ENCODE results near the gene THEM4. TPM values are rescaled to one million over a fixed set of nuclear protein-coding genes. Genes with fewer than 3 reads are reported as not detected.
"Not testable (repeated sequence)": the region's sequence is repeated elsewhere in the genome, so short reads cannot be mapped to it uniquely, and the experiment has no call there.

The THEM4 gene
- total and polyA plus RNA-seq, 2 donors (not counting 1 experiment from before 2014, with no cell fraction given), result 15.0 to 16.1 TPM

- ChIA-PET POLR2A (no interaction called here), CTCF (interaction anchor here (0.7 to 1.3 kb wide), 3 partner anchors 30 to 439 kb away, joined by 3 read pairs; no protein-coding TSS in a partner anchor)
- H3K36me3 ChIP-seq (replicated peaks in 1 of 2; ENCODE audit: control extremely low read depth in 1 of 2, control insufficient read depth in 1 of 2, extremely low read depth in 1 of 2, insufficient read depth in 2 of 2, low read length in 1 of 2), result no peaks in the 10 kb centered on the region
- H3K79me2 ChIP-seq (ENCODE audit: control insufficient read depth, insufficient read depth, low read length), result peaks cover 7% of the 10 kb centered on the region
- no peak for DNase-seq
- intact Hi-C loops (cut with micrococcal nuclease), result no loop called here
- Mint-ChIP-seq H3K27ac (no peak overlapping the region), H3K9me3 (ENCODE audit: insufficient read depth) (peaks cover 12% of the 10 kb centered on the region), H3K4me1 (peaks cover 9% of the 10 kb centered on the region), H3K27me3 (no peaks in the 10 kb centered on the region), H3K4me3 (no peak overlapping the region)
- H3K4me1 ChIP-seq (ENCODE audit: control insufficient read depth in 2 of 2, insufficient read depth in 2 of 2, low read length in 2 of 2), result peaks cover 7 to 16% of the 10 kb centered on the region in 2 donors
- TF ChIP-seq EZH2 (IDR thresholded peaks at IDR 0.05; ENCODE audit: borderline replicate concordance, insufficient read depth, low read depth, low read length, poor library complexity, severe bottlenecking) (no peak), CTCF (IDR thresholded peaks at IDR 0.05) (no peak)
- no peak overlapping the region for H3K4me3 ChIP-seq (ENCODE audit: control extremely low read depth in 1 of 5, extremely low read depth in 1 of 5, insufficient read depth in 1 of 5, low read depth in 2 of 5, low read length in 4 of 5)
- H4K20me1 ChIP-seq (ENCODE audit: control insufficient read depth, insufficient read depth, low read length, poor library complexity, severe bottlenecking), result no peaks in the 10 kb centered on the region
- H3K9me3 ChIP-seq (ENCODE audit: control extremely low read depth in 1 of 3, control insufficient read depth in 2 of 3, insufficient read depth in 1 of 3, low read length in 2 of 3), result peaks cover 1 to 43% (median 13%) of the 10 kb centered on the region in 3 donors
- H3K27ac ChIP-seq (ENCODE audit: low read length in 2 of 2), result no peak overlapping the region
- no peak overlapping the region for H2AFZ ChIP-seq (ENCODE audit: insufficient read depth, low read depth, low read length, poor library complexity, severe bottlenecking)
- H3K9ac ChIP-seq (ENCODE audit: low read length), result no peak overlapping the region
- WGBS (ENCODE audit: insufficient coverage), result 88% methylated on average over 1 of the region's 2 CpGs
- ATAC-seq (ENCODE audit: low read depth), result no peak
- no peak overlapping the region for H3K4me2 ChIP-seq (replicated peaks; ENCODE audit: low read depth, low read length, poor library complexity, severe bottlenecking)
- H3K27me3 ChIP-seq (replicated peaks in 1 of 4; ENCODE audit: control extremely low read depth in 1 of 4, control insufficient read depth in 3 of 4, insufficient read depth in 4 of 4, low read length in 3 of 4), result no peaks in the 10 kb centered on the region
Observed at GRCh38 chr1:151905070-151905442, 4.3 kb downstream of the THEM4 start.

GRCh38 chr1:151902858-151903257 is 6.5 kb downstream of the THEM4 start:
- Histone ChIP-seq H2AFZ (ENCODE audit: insufficient read depth, low read depth, low read length, poor library complexity, severe bottlenecking) (no peak overlapping the region), H4K20me1 (ENCODE audit: control insufficient read depth, insufficient read depth, low read length, poor library complexity, severe bottlenecking) (no peaks in the 10 kb centered on the region), H3K4me1 (ENCODE audit: control insufficient read depth in 2 of 2, insufficient read depth in 2 of 2, low read length in 2 of 2) (no peaks in the 10 kb centered on the region), H3K4me3 (ENCODE audit: control extremely low read depth in 1 of 5, extremely low read depth in 1 of 5, insufficient read depth in 1 of 5, low read depth in 2 of 5, low read length in 4 of 5) (no peak overlapping the region), H3K27ac (ENCODE audit: low read length in 2 of 2) (no peak overlapping the region), H3K9ac (ENCODE audit: low read length) (no peak overlapping the region), H3K27me3 (replicated peaks in 1 of 4; ENCODE audit: control extremely low read depth in 1 of 4, control insufficient read depth in 3 of 4, insufficient read depth in 4 of 4, low read length in 3 of 4) (peaks cover 0 to 2% (median 0%) of the 10 kb centered on the region in 4 experiments), H3K4me2 (replicated peaks; ENCODE audit: low read depth, low read length, poor library complexity, severe bottlenecking) (no peak overlapping the region), H3K36me3 (replicated peaks in 1 of 2; ENCODE audit: control extremely low read depth in 1 of 2, control insufficient read depth in 1 of 2, extremely low read depth in 1 of 2, insufficient read depth in 2 of 2, low read length in 1 of 2) (no peaks in the 10 kb centered on the region), H3K9me3 (ENCODE audit: control extremely low read depth in 1 of 3, control insufficient read depth in 2 of 3, insufficient read depth in 1 of 3, low read length in 2 of 3) (peaks cover 1 to 31% (median 16%) of the 10 kb centered on the region in 3 donors), H3K79me2 (ENCODE audit: control insufficient read depth, insufficient read depth, low read length) (peaks cover 23% of the 10 kb centered on the region)
- no peak for TF ChIP-seq EZH2 (IDR thresholded peaks at IDR 0.05; ENCODE audit: borderline replicate concordance, insufficient read depth, low read depth, low read length, poor library complexity, severe bottlenecking)
- no peak for TF ChIP-seq CTCF (IDR thresholded peaks at IDR 0.05)
- ChIA-PET POLR2A (no interaction called here), CTCF (interaction anchor here (1.2 kb wide), 1 partner anchor 31 kb away, joined by 3 read pairs; no protein-coding TSS in a partner anchor)
- no peak overlapping the region for H3K4me3 Mint-ChIP-seq
- WGBS (ENCODE audit: insufficient coverage), result no CpG with 5 or more reads among the region's 2 CpGs
- DNase-seq (no peak), ATAC-seq (ENCODE audit: low read depth) (no peak)
- peaks cover 15% of the 10 kb centered on the region for H3K9me3 Mint-ChIP-seq (ENCODE audit: insufficient read depth)
- intact Hi-C loops (cut with micrococcal nuclease), result no loop called here
- H3K27me3 Mint-ChIP-seq, result no peaks in the 10 kb centered on the region
- H3K4me1 Mint-ChIP-seq, result peaks cover 3% of the 10 kb centered on the region
- H3K27ac Mint-ChIP-seq, result no peak overlapping the region

GRCh38 chr1:151900804-151901203 is 8.5 kb downstream of the THEM4 start:
- ATAC-seq (ENCODE audit: low read depth); POLR2A ChIA-PET; H3K27me3 ChIP-seq (replicated peaks in 1 of 4; ENCODE audit: control extremely low read depth in 1 of 4, control insufficient read depth in 3 of 4, insufficient read depth in 4 of 4, low read length in 3 of 4); H3K4me3 ChIP-seq (ENCODE audit: control extremely low read depth in 1 of 5, extremely low read depth in 1 of 5, insufficient read depth in 1 of 5, low read depth in 2 of 5, low read length in 4 of 5); DNase-seq; H4K20me1 ChIP-seq (ENCODE audit: control insufficient read depth, insufficient read depth, low read length, poor library complexity, severe bottlenecking); H3K4me2 ChIP-seq (replicated peaks; ENCODE audit: low read depth, low read length, poor library complexity, severe bottlenecking); H3K27ac ChIP-seq (ENCODE audit: low read length in 2 of 2); H3K4me1 Mint-ChIP-seq; H3K9ac ChIP-seq (ENCODE audit: low read length); H3K36me3 ChIP-seq (replicated peaks in 1 of 2; ENCODE audit: control extremely low read depth in 1 of 2, control insufficient read depth in 1 of 2, extremely low read depth in 1 of 2, insufficient read depth in 2 of 2, low read length in 1 of 2); H3K27me3 Mint-ChIP-seq; H3K27ac Mint-ChIP-seq; H3K4me3 Mint-ChIP-seq; intact Hi-C loops (cut with micrococcal nuclease); H2AFZ ChIP-seq (ENCODE audit: insufficient read depth, low read depth, low read length, poor library complexity, severe bottlenecking); H3K4me1 ChIP-seq (ENCODE audit: control insufficient read depth in 2 of 2, insufficient read depth in 2 of 2, low read length in 2 of 2): not testable (repeated sequence)
- peaks cover 21% of the 10 kb centered on the region for H3K79me2 ChIP-seq (ENCODE audit: control insufficient read depth, insufficient read depth, low read length)
- 100% methylated on average over 1 of the region's 3 CpGs for WGBS (ENCODE audit: insufficient coverage)
- peaks cover 11% of the 10 kb centered on the region for H3K9me3 Mint-ChIP-seq (ENCODE audit: insufficient read depth)
- CTCF ChIA-PET, result interaction anchor here (0.7 kb wide), 1 partner anchor 187 kb away, joined by 3 read pairs; no protein-coding TSS in a partner anchor
- H3K9me3 ChIP-seq (ENCODE audit: control extremely low read depth in 1 of 3, control insufficient read depth in 2 of 3, insufficient read depth in 1 of 3, low read length in 2 of 3), result peaks cover 1 to 11% (median 7%) of the 10 kb centered on the region in 3 donors

Measured in B cell (primary cell).